HL-60 (cell line): Measurements from ENCODE around the gene MAJIN.

ENCODE experiments used
- GABPA ChIP-seq: IDR thresholded peaks from 2 replicates; pipeline ENCODE4 v1.6.1; 2012; ENCODE audit warnings: low read depth
- POLR2AphosphoS5 ChIP-seq: IDR thresholded peaks from 2 replicates; pipeline ENCODE4 v1.6.1; 2012; ENCODE audit warnings: low read depth
- TF ChIP-seq, protein P1 (sequence below): IDR thresholded peaks from one replicate; pipeline ENCODE4 v1.5.1; 2011; ENCODE audit warnings: low read length, control low read depth, inconsistent platforms; ENCODE audit not compliant: insufficient read depth
- TF ChIP-seq, protein P2 (sequence below): IDR thresholded peaks from 2 replicates; pipeline ENCODE4 v1.6.1; 2012; ENCODE audit warnings: low read depth; ENCODE audit not compliant: insufficient replicate concordance

GRCh38 chr11:65002706-65003105 lies 30.8 kb upstream of the MAJIN start:
- TF ChIP-seq, protein P1, sequence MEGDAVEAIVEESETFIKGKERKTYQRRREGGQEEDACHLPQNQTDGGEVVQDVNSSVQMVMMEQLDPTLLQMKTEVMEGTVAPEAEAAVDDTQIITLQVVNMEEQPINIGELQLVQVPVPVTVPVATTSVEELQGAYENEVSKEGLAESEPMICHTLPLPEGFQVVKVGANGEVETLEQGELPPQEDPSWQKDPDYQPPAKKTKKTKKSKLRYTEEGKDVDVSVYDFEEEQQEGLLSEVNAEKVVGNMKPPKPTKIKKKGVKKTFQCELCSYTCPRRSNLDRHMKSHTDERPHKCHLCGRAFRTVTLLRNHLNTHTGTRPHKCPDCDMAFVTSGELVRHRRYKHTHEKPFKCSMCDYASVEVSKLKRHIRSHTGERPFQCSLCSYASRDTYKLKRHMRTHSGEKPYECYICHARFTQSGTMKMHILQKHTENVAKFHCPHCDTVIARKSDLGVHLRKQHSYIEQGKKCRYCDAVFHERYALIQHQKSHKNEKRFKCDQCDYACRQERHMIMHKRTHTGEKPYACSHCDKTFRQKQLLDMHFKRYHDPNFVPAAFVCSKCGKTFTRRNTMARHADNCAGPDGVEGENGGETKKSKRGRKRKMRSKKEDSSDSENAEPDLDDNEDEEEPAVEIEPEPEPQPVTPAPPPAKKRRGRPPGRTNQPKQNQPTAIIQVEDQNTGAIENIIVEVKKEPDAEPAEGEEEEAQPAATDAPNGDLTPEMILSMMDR: no peak
- TF ChIP-seq POLR2AphosphoS5 (no peak), GABPA (no peak)
- TF ChIP-seq, protein P2, sequence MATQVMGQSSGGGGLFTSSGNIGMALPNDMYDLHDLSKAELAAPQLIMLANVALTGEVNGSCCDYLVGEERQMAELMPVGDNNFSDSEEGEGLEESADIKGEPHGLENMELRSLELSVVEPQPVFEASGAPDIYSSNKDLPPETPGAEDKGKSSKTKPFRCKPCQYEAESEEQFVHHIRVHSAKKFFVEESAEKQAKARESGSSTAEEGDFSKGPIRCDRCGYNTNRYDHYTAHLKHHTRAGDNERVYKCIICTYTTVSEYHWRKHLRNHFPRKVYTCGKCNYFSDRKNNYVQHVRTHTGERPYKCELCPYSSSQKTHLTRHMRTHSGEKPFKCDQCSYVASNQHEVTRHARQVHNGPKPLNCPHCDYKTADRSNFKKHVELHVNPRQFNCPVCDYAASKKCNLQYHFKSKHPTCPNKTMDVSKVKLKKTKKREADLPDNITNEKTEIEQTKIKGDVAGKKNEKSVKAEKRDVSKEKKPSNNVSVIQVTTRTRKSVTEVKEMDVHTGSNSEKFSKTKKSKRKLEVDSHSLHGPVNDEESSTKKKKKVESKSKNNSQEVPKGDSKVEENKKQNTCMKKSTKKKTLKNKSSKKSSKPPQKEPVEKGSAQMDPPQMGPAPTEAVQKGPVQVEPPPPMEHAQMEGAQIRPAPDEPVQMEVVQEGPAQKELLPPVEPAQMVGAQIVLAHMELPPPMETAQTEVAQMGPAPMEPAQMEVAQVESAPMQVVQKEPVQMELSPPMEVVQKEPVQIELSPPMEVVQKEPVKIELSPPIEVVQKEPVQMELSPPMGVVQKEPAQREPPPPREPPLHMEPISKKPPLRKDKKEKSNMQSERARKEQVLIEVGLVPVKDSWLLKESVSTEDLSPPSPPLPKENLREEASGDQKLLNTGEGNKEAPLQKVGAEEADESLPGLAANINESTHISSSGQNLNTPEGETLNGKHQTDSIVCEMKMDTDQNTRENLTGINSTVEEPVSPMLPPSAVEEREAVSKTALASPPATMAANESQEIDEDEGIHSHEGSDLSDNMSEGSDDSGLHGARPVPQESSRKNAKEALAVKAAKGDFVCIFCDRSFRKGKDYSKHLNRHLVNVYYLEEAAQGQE: no peak
